Trophoblast cell (in vitro differentiated cells and primary cell): ENCODE data around the gene FBXL2.

Experiments
- DNase-seq, 2 donors: peaks; one replicate each; pipeline ENCODE4 v3.0.0-alpha.2; 2016
- H2AFZ ChIP-seq: 2 replicates; pipeline ENCODE4 v1.6.1; 2013; ENCODE audit warnings: low read length, moderate library complexity, mild to moderate bottlenecking; ENCODE audit not compliant: insufficient read depth, poor library complexity
- H2AK5ac ChIP-seq: 2 replicates; pipeline ENCODE4 v1.6.1; 2013; ENCODE audit warnings: mild to moderate bottlenecking, low read length
- H2BK120ac ChIP-seq: 2 replicates; pipeline ENCODE4 v1.6.1; 2013; ENCODE audit warnings: low read length, mild to moderate bottlenecking, moderate library complexity; ENCODE audit not compliant: insufficient read depth, poor library complexity
- H2BK12ac ChIP-seq: 2 replicates; pipeline ENCODE4 v1.6.1; 2013; ENCODE audit warnings: mild to moderate bottlenecking, low read length, moderate library complexity
- H2BK5ac ChIP-seq: 2 replicates; pipeline ENCODE4 v1.6.1; 2013; ENCODE audit warnings: low read length, low read depth, moderate library complexity, mild to moderate bottlenecking; ENCODE audit not compliant: poor library complexity
- H3K14ac ChIP-seq: 2 replicates; pipeline ENCODE4 v1.6.1; 2013; ENCODE audit warnings: mild to moderate bottlenecking, low read length
- H3K18ac ChIP-seq: 2 replicates; pipeline ENCODE4 v1.6.1; 2013; ENCODE audit warnings: mild to moderate bottlenecking, low read length
- H3K23ac ChIP-seq: 2 replicates; pipeline ENCODE4 v1.6.1; 2013; ENCODE audit warnings: low read length
- H3K27ac ChIP-seq: 2 replicates; pipeline ENCODE4 v1.5.1; 2013; ENCODE audit warnings: low read depth, mild to moderate bottlenecking, inconsistent platforms, low read length, moderate library complexity
- H3K27me3 ChIP-seq: 2 replicates; pipeline ENCODE4 v1.6.1; 2013; ENCODE audit warnings: inconsistent platforms, mild to moderate bottlenecking, low read length, moderate library complexity; ENCODE audit not compliant: insufficient read depth
- H3K36me3 ChIP-seq, 2 experiments: 1 replicate in 1 of 2; 2 replicates in 1 of 2; pipeline ENCODE4 v1.6.1; 2013; ENCODE audit warnings: low read length in 2 of 2, mild to moderate bottlenecking in 2 of 2, moderate library complexity in 1 of 2; ENCODE audit not compliant: insufficient read depth in 2 of 2, control insufficient read depth in 1 of 2
- H3K4ac ChIP-seq: 2 replicates; pipeline ENCODE4 v1.6.1; 2013; ENCODE audit warnings: low read depth, mild to moderate bottlenecking, low read length, moderate library complexity
- H3K4me1 ChIP-seq, 2 experiments: 1 replicate in 1 of 2; 2 replicates in 1 of 2; pipeline ENCODE4 v1.6.1; 2013; ENCODE audit warnings: low read length in 2 of 2, mild to moderate bottlenecking in 2 of 2, moderate library complexity in 1 of 2; ENCODE audit not compliant: insufficient read depth in 2 of 2, control insufficient read depth in 1 of 2
- H3K4me2 ChIP-seq: 2 replicates; pipeline ENCODE4 v1.6.1; 2013; ENCODE audit warnings: inconsistent platforms, mild to moderate bottlenecking, low read length, moderate library complexity
- H3K4me3 ChIP-seq: 2 replicates; pipeline ENCODE4 v1.5.1; 2013; ENCODE audit warnings: mild to moderate bottlenecking, low read depth, low read length, inconsistent platforms
- H3K79me1 ChIP-seq: one replicate; pipeline ENCODE4 v1.6.1; 2013; ENCODE audit warnings: low read length
- H3K79me2 ChIP-seq: 2 replicates; pipeline ENCODE4 v1.6.1; 2013; ENCODE audit warnings: low read length, mild to moderate bottlenecking; ENCODE audit not compliant: control insufficient read depth, insufficient read depth, poor library complexity
- H3K9ac ChIP-seq: 2 replicates; pipeline ENCODE4 v1.6.1; 2013; ENCODE audit warnings: mild to moderate bottlenecking, low read length
- H3K9me3 ChIP-seq: 2 replicates; pipeline ENCODE4 v1.6.1; 2013; ENCODE audit warnings: low read depth, mild to moderate bottlenecking, control low read depth, inconsistent platforms, low read length; ENCODE audit not compliant: insufficient read depth
- H4K12ac ChIP-seq: 2 replicates; pipeline ENCODE4 v1.6.1; 2013; ENCODE audit warnings: low read depth, mild to moderate bottlenecking, low read length, moderate library complexity
- H4K8ac ChIP-seq: 2 replicates; pipeline ENCODE4 v1.6.1; 2013; ENCODE audit warnings: low read depth, mild to moderate bottlenecking, low read length, moderate library complexity
- H4K91ac ChIP-seq: one replicate; pipeline ENCODE4 v1.6.1; 2013; ENCODE audit warnings: low read depth, mild to moderate bottlenecking, low read length, moderate library complexity
- WGBS: extraction: QIAGEN DNeasy Blood & Tissue Kit; methylation state at CpG from one replicate; pipeline ENCODE4 v1.1.7; 2013; ENCODE audit warnings: missing lambda C conversion rate; ENCODE audit not compliant: insufficient read length, insufficient coverage; ENCODE audit errors: extremely low coverage; 5-methylcytosine and 5-hydroxymethylcytosine counted together

FBXL2 gene

GRCh38 chr3:33394403-33395054, 117.3 kb downstream of the FBXL2 start:
- no peak overlapping the region for H4K91ac ChIP-seq
- no peak overlapping the region for H3K4me3 ChIP-seq
- H4K12ac ChIP-seq = no peak overlapping the region
- no peak overlapping the region for H3K27ac ChIP-seq
- H3K4ac ChIP-seq = no peak overlapping the region
- no peak overlapping the region for H3K23ac ChIP-seq
- H3K4me1 ChIP-seq = no peaks in the 10 kb centered on the region
- no peak overlapping the region for H2AFZ ChIP-seq
- no peaks in the 10 kb centered on the region for H3K27me3 ChIP-seq
- WGBS = no CpG with 5 or more reads among the region's 1 CpG
- no peak overlapping the region for H2BK12ac ChIP-seq
- H3K9me3 ChIP-seq = peaks cover 1% of the 10 kb centered on the region
- H2BK5ac ChIP-seq = no peak overlapping the region
- no peak overlapping the region for H2AK5ac ChIP-seq
- H3K79me1 ChIP-seq = no peaks in the 10 kb centered on the region
- H3K79me2 ChIP-seq = no peaks in the 10 kb centered on the region
- DNase-seq = no peak
- no peak overlapping the region for H4K8ac ChIP-seq
- H3K4me2 ChIP-seq = no peak overlapping the region
- H2BK120ac ChIP-seq = no peak overlapping the region
- no peak overlapping the region for H3K18ac ChIP-seq
- H3K36me3 ChIP-seq = peaks cover 25 to 45% of the 10 kb centered on the region in 2 experiments
- H3K14ac ChIP-seq = no peak overlapping the region
- no peak overlapping the region for H3K9ac ChIP-seq

DNA sequence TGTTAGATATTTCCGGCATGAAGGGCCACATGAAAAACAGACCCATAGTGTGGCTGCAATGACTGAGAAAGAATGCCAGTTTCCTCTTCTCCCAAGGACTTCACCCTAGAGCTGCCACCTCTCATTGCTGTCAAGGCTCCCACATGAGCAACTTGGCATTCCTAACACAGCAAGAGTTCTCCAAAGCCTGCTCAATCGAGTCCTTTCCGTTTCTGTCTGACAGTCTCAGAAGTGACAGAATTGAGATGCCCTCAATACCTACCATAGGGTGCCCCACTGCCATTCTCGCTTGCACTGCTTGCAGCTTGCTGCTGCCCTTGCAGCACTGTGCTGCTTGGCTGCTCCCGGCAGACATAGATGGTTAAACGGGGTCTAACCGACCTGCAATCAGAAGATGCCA, 118.7 kb downstream of the FBXL2 start:
- no peaks in the 10 kb centered on the region for H3K27me3 ChIP-seq
- no peaks in the 10 kb centered on the region for H3K79me1 ChIP-seq
- H3K4me1 ChIP-seq = no peaks in the 10 kb centered on the region
- no CpG with 5 or more reads among the region's 7 CpGs for WGBS
- no peaks in the 10 kb centered on the region for H3K79me2 ChIP-seq
- H3K9ac ChIP-seq = no peak overlapping the region
- no peak overlapping the region for H2BK120ac ChIP-seq
- H2AK5ac ChIP-seq = no peak overlapping the region
- no peak overlapping the region for H2BK12ac ChIP-seq
- H4K12ac ChIP-seq = no peak overlapping the region
- no peak for DNase-seq
- H3K14ac ChIP-seq = no peak overlapping the region
- H3K18ac ChIP-seq = no peak overlapping the region
- H3K27ac ChIP-seq = no peak overlapping the region
- no peak overlapping the region for H3K4me3 ChIP-seq
- no peak overlapping the region for H3K4ac ChIP-seq
- H3K4me2 ChIP-seq = no peak overlapping the region
- no peak overlapping the region for H4K91ac ChIP-seq
- no peak overlapping the region for H4K8ac ChIP-seq
- H3K36me3 ChIP-seq = peaks cover 19 to 42% of the 10 kb centered on the region in 2 experiments
- H3K23ac ChIP-seq = no peak overlapping the region
- no peak overlapping the region for H2BK5ac ChIP-seq
- no peak overlapping the region for H2AFZ ChIP-seq
- peaks cover 1% of the 10 kb centered on the region for H3K9me3 ChIP-seq

DNA sequence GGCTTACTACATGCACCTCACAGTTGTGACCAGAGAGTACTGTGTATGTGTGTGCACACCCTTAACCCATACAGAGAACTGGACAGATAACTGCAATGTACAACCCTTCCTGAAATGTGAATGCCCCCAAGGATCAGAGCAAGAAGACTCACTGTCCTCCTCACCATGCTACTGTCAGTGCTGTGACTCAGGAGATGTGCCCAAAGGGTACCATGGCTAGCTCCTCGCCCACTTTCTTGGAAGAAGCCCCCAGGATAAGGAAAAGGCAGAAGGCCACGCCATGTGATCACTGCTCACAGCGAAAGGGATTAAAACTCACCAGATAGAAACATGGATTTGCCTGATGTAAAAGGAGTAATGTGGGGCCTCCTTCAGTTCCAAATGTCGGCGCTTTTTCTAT, 121.2 kb downstream of the FBXL2 start:
- Histone ChIP-seq H3K27ac (no peak overlapping the region), H3K4me3 (no peak overlapping the region), H3K4me1 (peaks cover 0 to 1% of the 10 kb centered on the region in 2 experiments), H2AFZ (no peak overlapping the region), H3K14ac (no peak overlapping the region), H3K79me2 (no peaks in the 10 kb centered on the region), H4K8ac (no peak overlapping the region), H2BK12ac (no peak overlapping the region), H4K12ac (no peak overlapping the region), H2BK120ac (no peak overlapping the region), H3K23ac (no peak overlapping the region), H2BK5ac (no peak overlapping the region), H3K27me3 (no peaks in the 10 kb centered on the region), H3K4ac (no peak overlapping the region), H3K18ac (no peak overlapping the region), H3K4me2 (no peak overlapping the region), H3K79me1 (peaks cover 2% of the 10 kb centered on the region), H3K36me3 (peaks cover 15 to 35% of the 10 kb centered on the region in 2 experiments), H4K91ac (no peak overlapping the region), H3K9ac (no peak overlapping the region), H2AK5ac (no peak overlapping the region), H3K9me3 (peaks cover 1% of the 10 kb centered on the region)
- no CpG with 5 or more reads among the region's 5 CpGs for WGBS
- DNase-seq = no peak

DNA sequence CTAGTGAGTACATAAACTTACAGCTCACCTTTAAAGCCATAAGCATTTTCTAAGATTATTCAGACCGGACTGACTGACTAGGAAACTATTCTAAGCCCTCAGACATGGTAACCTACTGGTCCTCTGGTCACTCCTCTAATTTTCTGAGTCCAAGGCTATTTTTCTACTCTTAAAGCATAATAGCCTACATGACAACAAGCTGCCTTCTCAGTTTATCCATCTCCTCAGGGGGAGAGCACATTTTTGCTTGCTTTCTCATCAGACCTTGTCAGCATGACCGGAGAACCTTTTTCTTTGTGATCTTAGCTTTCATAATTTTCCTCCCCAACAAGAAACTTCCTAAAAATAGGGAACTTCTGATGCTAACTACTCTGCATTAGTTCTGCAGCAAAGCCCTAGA, 124.5 kb downstream of the FBXL2 start:
- Histone ChIP-seq H3K18ac (no peak overlapping the region), H3K27ac (peak overlapping the region; percentile 40), H2AK5ac (no peak overlapping the region), H3K27me3 (no peaks in the 10 kb centered on the region), H3K23ac (no peak overlapping the region), H3K4me1 (peaks cover 0 to 1% of the 10 kb centered on the region in 2 experiments), H3K79me1 (peaks cover 2% of the 10 kb centered on the region), H3K9me3 (no peaks in the 10 kb centered on the region), H3K4me2 (no peak overlapping the region), H4K12ac (no peak overlapping the region), H4K8ac (no peak overlapping the region), H3K4me3 (no peak overlapping the region), H3K79me2 (no peaks in the 10 kb centered on the region), H3K36me3 (peaks cover 18 to 33% of the 10 kb centered on the region in 2 experiments), H3K9ac (no peak overlapping the region), H3K4ac (no peak overlapping the region), H2BK120ac (no peak overlapping the region), H3K14ac (no peak overlapping the region), H2BK5ac (no peak overlapping the region), H2AFZ (no peak overlapping the region), H4K91ac (no peak overlapping the region), H2BK12ac (no peak overlapping the region)
- no CpG with 5 or more reads among the region's 2 CpGs for WGBS
- DNase-seq = peak; percentile 63 to 80
